Neural crest cell (in vitro differentiated cells): ENCODE data around the gene EDNRB. TPM values are rescaled to one million over a fixed set of nuclear protein-coding genes. Genes with fewer than 3 reads are reported as not detected.

Experiments used
- DNase-seq: peaks from one replicate; pipeline ENCODE4 v3.0.0; 2021; ENCODE audit warnings: low read depth, mixed read lengths, low spot score
- H3K27ac Mint-ChIP-seq: one replicate; pipeline ENCODE4 v1.8.0; 2021; ENCODE audit warnings: mild to moderate bottlenecking, mixed read lengths; ENCODE audit not compliant: unreplicated experiment
- H3K27me3 Mint-ChIP-seq: 2 replicates; pipeline ENCODE4 v1.8.0; 2021; ENCODE audit warnings: low read depth, mild to moderate bottlenecking, mixed read lengths
- H3K36me3 Mint-ChIP-seq: 2 replicates; pipeline ENCODE4 v1.8.0; 2021; ENCODE audit warnings: low read depth, mild to moderate bottlenecking, mixed read lengths
- H3K4me1 Mint-ChIP-seq: 2 replicates; pipeline ENCODE4 v1.8.0; 2021; ENCODE audit warnings: mixed read lengths
- H3K4me3 Mint-ChIP-seq: one replicate; pipeline ENCODE4 v1.8.0; 2021; ENCODE audit warnings: mild to moderate bottlenecking, mixed read lengths
- H3K9me3 Mint-ChIP-seq: 2 replicates; pipeline ENCODE4 v1.8.0; 2021; ENCODE audit warnings: mixed read lengths
- total RNA-seq: library from RNA; stranded (reverse); gene quantifications from 2 replicates; pipeline ENCODE4 v1.2.1, GENCODE V29; 2021
- TF ChIP-seq, protein P1 (sequence below): fragments of 200-600 bp; sonication (generic); conservative IDR thresholded peaks from 2 replicates; pipeline ENCODE4 v1.5.0; 2021; ENCODE audit warnings: antibody characterized with exemption, mild to moderate bottlenecking

The EDNRB gene
- total RNA-seq, 1 donor from 2014 or later: 27.9 TPM

DNA sequence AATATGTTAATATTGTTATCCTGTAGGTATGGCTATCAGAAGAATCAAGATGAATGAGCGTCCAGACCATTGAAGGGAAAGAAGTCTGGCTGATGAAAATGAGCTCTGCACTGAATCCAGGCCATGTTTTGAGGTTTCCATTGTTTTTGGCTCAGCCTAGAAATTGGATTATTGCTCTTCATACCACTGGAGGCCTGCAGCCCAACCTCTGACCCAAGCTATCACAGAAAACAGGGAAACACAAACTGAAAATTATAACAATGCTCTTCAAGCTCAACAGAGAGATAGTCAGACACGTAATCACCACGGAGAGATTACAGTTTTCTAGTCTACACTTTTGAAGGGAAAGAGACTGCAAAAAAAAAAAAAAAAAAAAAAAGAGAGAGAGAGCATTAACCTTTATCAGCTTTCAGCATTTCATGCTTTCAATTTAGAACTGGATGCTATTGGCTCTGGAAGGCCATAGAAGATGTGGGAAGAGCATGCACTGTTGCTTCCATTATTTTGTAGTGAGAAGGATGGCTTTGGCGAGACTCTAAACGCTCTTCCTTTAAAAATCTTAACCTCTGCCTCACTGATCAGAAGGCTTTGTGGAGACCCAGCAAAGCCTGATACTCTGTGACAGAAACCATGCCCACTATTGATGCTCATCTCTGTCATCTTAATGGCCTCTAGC is 10.8 kb downstream of the EDNRB start:
- Mint-ChIP-seq H3K4me3 (no peak overlapping the region), H3K4me1 (peaks cover 30% of the 10 kb centered on the region), H3K9me3 (peaks cover 15% of the 10 kb centered on the region), H3K27ac (peak overlapping the region; percentile 69), H3K27me3 (no peaks in the 10 kb centered on the region), H3K36me3 (peaks cover 33% of the 10 kb centered on the region)
- no peak for DNase-seq
- TF ChIP-seq, protein P1, sequence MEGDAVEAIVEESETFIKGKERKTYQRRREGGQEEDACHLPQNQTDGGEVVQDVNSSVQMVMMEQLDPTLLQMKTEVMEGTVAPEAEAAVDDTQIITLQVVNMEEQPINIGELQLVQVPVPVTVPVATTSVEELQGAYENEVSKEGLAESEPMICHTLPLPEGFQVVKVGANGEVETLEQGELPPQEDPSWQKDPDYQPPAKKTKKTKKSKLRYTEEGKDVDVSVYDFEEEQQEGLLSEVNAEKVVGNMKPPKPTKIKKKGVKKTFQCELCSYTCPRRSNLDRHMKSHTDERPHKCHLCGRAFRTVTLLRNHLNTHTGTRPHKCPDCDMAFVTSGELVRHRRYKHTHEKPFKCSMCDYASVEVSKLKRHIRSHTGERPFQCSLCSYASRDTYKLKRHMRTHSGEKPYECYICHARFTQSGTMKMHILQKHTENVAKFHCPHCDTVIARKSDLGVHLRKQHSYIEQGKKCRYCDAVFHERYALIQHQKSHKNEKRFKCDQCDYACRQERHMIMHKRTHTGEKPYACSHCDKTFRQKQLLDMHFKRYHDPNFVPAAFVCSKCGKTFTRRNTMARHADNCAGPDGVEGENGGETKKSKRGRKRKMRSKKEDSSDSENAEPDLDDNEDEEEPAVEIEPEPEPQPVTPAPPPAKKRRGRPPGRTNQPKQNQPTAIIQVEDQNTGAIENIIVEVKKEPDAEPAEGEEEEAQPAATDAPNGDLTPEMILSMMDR: no peak

DNA sequence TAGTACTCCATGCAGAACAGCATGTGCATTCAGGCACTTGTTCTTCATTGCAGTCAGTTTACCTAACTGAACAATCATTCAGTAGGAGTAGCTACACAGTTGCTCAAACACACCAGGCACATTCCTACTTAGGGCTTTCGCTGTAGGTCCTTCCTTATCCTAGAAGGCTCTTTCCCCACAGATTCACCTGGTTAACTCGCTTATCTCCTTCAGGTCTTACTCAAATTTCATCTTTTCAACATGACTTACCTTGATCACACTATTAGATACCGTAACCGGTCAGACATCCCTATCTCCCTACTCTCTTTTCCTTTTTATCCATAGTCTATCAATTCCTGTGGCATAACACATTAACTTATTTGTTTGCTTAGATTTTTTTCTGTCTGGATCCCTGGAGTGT is 14.6 kb downstream of the EDNRB start:
- Mint-ChIP-seq H3K27me3 (no peaks in the 10 kb centered on the region), H3K36me3 (peaks cover 39% of the 10 kb centered on the region), H3K4me1 (peaks cover 35% of the 10 kb centered on the region), H3K9me3 (peaks cover 17% of the 10 kb centered on the region), H3K27ac (peak overlapping the region; percentile 0), H3K4me3 (no peak overlapping the region)
- TF ChIP-seq, protein P1: no peak
- DNase-seq: no peak

DNA sequence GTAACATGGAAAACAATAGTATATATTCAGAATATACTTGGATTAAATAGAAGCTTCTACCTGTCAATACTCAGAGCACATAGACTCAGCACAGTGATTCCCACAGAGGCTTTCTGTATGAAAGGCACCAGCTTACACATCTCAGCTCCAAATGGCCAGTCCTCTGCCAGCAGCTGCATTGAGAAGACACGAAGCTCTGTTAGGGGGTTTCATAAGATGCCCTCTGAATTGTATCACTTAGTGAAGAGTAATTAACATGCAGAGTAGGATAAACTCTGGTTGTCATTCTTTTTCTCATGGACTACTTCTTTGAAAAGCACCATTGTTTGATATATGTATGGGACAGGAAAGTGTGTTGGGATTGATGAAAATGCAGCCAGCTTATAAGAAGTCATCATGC is 15.2 kb downstream of the EDNRB start:
- no peak overlapping the region for H3K27ac Mint-ChIP-seq
- peaks cover 39% of the 10 kb centered on the region for H3K4me1 Mint-ChIP-seq
- H3K27me3 Mint-ChIP-seq: no peaks in the 10 kb centered on the region
- H3K4me3 Mint-ChIP-seq: no peak overlapping the region
- no peak for DNase-seq
- peaks cover 40% of the 10 kb centered on the region for H3K36me3 Mint-ChIP-seq
- TF ChIP-seq, protein P1: no peak
- H3K9me3 Mint-ChIP-seq: peaks cover 17% of the 10 kb centered on the region

DNA sequence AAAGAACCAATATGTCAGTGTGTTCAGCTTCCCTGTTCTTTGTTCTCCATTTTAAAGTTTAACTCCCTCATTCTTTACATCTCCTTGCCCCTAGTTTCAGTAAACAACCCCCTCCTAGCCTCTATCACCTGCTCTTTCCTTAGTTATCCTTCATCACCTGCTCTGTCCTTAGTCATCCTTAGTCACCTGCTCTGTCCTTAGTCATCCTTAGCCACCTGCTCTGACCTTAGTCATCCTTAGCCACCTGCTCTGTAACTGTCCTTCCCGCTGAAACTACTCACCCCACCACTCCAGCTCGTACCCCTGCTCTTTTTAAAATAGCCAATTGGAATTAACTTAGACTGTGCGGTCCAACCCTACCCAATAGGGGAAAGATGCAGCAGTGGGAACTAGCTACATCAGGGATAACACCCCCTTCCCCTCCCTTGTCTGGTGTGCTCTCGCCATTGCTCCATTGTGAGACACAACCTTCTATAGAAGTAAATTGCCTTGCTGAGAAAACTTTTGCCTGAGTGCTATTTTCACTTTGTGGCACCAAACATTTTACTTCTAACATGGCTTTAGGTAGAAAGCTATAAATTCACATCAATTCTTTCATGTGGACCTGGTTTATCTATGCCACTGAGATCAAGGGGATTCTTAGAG is 16.2 kb downstream of the EDNRB start:
- H3K4me1 Mint-ChIP-seq: peaks cover 39% of the 10 kb centered on the region

DNA sequence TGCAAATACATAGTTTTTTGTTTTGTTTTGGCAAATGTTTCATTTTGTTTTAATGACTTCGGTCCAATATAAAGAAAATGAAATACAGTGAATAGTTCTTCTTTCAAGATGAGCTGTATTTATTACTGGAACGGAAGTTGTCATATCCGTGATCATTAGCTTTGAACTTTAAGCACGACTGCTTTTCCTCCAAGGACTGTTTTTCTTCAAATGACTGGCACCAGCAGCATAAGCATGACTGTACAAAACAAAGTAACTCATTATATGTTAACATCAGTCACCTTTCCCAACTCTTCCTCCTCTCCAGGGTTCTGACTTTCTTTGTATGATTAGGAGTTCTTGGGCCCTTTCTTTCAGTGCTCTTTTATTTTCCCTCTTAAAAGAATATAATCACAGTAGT is 20.5 kb downstream of the EDNRB start:
- no peaks in the 10 kb centered on the region for H3K27me3 Mint-ChIP-seq
- H3K4me3 Mint-ChIP-seq: no peak overlapping the region
- peaks cover 50% of the 10 kb centered on the region for H3K4me1 Mint-ChIP-seq
- peak overlapping the region; percentile 0 for H3K27ac Mint-ChIP-seq
- H3K9me3 Mint-ChIP-seq: peaks cover 8% of the 10 kb centered on the region
- peaks cover 18% of the 10 kb centered on the region for H3K36me3 Mint-ChIP-seq
- TF ChIP-seq, protein P1: no peak
- DNase-seq: no peak

More for the DNA sequence above, 16.2 kb downstream of the EDNRB start:
- TF ChIP-seq, protein P1: no peak
- peaks cover 15% of the 10 kb centered on the region for H3K9me3 Mint-ChIP-seq
- H3K4me3 Mint-ChIP-seq: no peak overlapping the region
- peak overlapping the region; percentile 76 for H3K27ac Mint-ChIP-seq
- no peak for DNase-seq
- no peaks in the 10 kb centered on the region for H3K27me3 Mint-ChIP-seq
- peaks cover 38% of the 10 kb centered on the region for H3K36me3 Mint-ChIP-seq
